Lower leg skin (tissue), 3 donors: ENCODE results near the gene ZBTB7C.

Experiments
- POLR2A ChIP-seq, 2 donors: fragments of 450-650 bp; IDR thresholded peaks; one replicate each; pipeline ENCODE4 v1.6.1; 2016 to 2017; ENCODE audit warnings: antibody characterized with exemption in 2 of 2, mild to moderate bottlenecking in 1 of 2, moderate library complexity in 1 of 2
- TF ChIP-seq, protein P1 (sequence below), 3 donors: fragments of 450-650 bp; IDR thresholded peaks; one replicate each; pipeline ENCODE4 v1.5.1; 2016; ENCODE audit warnings: antibody characterized with exemption in 3 of 3, mild to moderate bottlenecking in 3 of 3, moderate library complexity in 2 of 3

DNA sequence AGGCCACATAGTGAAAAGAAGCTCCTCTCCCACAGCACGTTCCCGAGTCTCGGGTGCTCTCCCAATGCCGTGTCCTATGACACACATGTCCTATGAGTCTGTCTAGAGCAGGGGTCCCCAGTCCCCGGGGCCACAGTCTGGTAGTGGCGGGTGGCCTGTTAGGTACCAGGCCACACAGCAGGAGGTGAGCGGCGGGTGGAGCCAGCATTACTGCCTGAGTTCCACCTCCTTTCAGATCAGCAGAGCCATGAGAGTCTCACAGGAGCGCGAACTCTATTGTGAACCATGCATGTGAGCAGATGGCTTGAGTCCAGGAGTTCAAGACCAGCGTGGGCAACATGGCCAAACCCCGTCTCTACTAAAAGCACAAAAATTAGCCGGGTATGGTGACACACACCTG, 112.6 kb downstream of the ZBTB7C start:
- TF ChIP-seq, protein P1, sequence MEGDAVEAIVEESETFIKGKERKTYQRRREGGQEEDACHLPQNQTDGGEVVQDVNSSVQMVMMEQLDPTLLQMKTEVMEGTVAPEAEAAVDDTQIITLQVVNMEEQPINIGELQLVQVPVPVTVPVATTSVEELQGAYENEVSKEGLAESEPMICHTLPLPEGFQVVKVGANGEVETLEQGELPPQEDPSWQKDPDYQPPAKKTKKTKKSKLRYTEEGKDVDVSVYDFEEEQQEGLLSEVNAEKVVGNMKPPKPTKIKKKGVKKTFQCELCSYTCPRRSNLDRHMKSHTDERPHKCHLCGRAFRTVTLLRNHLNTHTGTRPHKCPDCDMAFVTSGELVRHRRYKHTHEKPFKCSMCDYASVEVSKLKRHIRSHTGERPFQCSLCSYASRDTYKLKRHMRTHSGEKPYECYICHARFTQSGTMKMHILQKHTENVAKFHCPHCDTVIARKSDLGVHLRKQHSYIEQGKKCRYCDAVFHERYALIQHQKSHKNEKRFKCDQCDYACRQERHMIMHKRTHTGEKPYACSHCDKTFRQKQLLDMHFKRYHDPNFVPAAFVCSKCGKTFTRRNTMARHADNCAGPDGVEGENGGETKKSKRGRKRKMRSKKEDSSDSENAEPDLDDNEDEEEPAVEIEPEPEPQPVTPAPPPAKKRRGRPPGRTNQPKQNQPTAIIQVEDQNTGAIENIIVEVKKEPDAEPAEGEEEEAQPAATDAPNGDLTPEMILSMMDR (IDR thresholded peaks at IDR 0.05) = no peak
- no peak for TF ChIP-seq POLR2A (IDR thresholded peaks at IDR 0.05)
